Natural killer cell (primary cell): Measurements from ENCODE around the gene PLCG2. TPM values are rescaled to one million over a fixed set of nuclear protein-coding genes. Genes with fewer than 3 reads are reported as not detected.

Experiments used
- ATAC-seq, 3 donors: fragments of 150-1000 bp in 2 of 3; fragments of 200-7000 bp in 1 of 3; cut with Tn5 transposase; 1 replicate in 1 of 3; 2 replicates in 2 of 3; pipeline ENCODE4 v1.10.0; 2021; ENCODE audit warnings: mild to moderate bottlenecking in 2 of 3, moderate library complexity in 2 of 3
- DNase-seq, 2 donors: peaks; one replicate each; pipeline versions ENCODE4 v3.0.0 to v3.0.0-alpha.2; 2013 to 2021; ENCODE audit warnings: mixed read lengths in 1 of 2
- H3K27ac ChIP-seq: one replicate; pipeline ENCODE4 v1.5.1; 2013; ENCODE audit warnings: mild to moderate bottlenecking, low read length
- H3K27me3 ChIP-seq: one replicate; pipeline ENCODE4 v1.6.1; 2013; ENCODE audit warnings: low read length; ENCODE audit not compliant: control insufficient read depth, insufficient read depth
- H3K36me3 ChIP-seq: one replicate; pipeline ENCODE4 v1.6.1; 2013; ENCODE audit warnings: low read length; ENCODE audit not compliant: control insufficient read depth, insufficient read depth
- H3K4me1 ChIP-seq: one replicate; pipeline ENCODE4 v1.6.1; 2013; ENCODE audit warnings: low read length; ENCODE audit not compliant: control insufficient read depth, insufficient read depth
- H3K4me3 ChIP-seq: one replicate; pipeline ENCODE4 v1.5.1; 2013; ENCODE audit warnings: low read length
- H3K9me3 ChIP-seq: one replicate; pipeline ENCODE4 v1.6.1; 2013; ENCODE audit warnings: low read length; ENCODE audit not compliant: control insufficient read depth, insufficient read depth
- H3K27ac Mint-ChIP-seq, 2 donors: one replicate each; pipeline ENCODE4 v1.8.0; 2022; ENCODE audit warnings: mild to moderate bottlenecking in 2 of 2, mixed read lengths in 2 of 2, moderate library complexity in 1 of 2
- H3K27me3 Mint-ChIP-seq, 2 donors: one replicate each; pipeline ENCODE4 v1.8.0; 2022; ENCODE audit warnings: low read depth in 2 of 2, mixed read lengths in 2 of 2
- H3K36me3 Mint-ChIP-seq: one replicate; pipeline ENCODE4 v1.8.0; 2022; ENCODE audit warnings: mixed read lengths
- H3K4me1 Mint-ChIP-seq, 2 donors: one replicate each; pipeline ENCODE4 v1.8.0; 2022; ENCODE audit warnings: mixed read lengths in 2 of 2
- H3K4me3 Mint-ChIP-seq: one replicate; pipeline ENCODE4 v1.8.0; 2022; ENCODE audit warnings: mild to moderate bottlenecking, moderate library complexity, mixed read lengths
- H3K9me3 Mint-ChIP-seq, 2 donors: one replicate each; pipeline ENCODE4 v1.8.0; 2022; ENCODE audit warnings: mixed read lengths in 2 of 2
- WGBS: methylation state at CpG from one replicate; pipeline ENCODE4 v1.1.7; 2013; ENCODE audit warnings: missing lambda C conversion rate; ENCODE audit not compliant: insufficient coverage; 5-methylcytosine and 5-hydroxymethylcytosine counted together
- intact Hi-C: fragments of 100-400 bp; cut with micrococcal nuclease; formaldehyde crosslinking; loops from one replicate; pipeline ENCODE4 v1.14.2; 2022
- total RNA-seq, 4 donors: library from RNA; stranded (reverse); fragments of 120-200 nt in 1 of 4; gene quantifications; one replicate each; pipeline versions ENCODE4 v1.2.3 to v1.2.4, GENCODE V29; 2013 to 2022
- TF ChIP-seq, protein P1 (sequence below): fragments of 200-600 bp; IDR thresholded peaks from one replicate; pipeline ENCODE4 v1.8.0; 2022; ENCODE audit warnings: antibody characterized with exemption

PLCG2 gene
- total RNA-seq, 3 donors from 2014 or later (not counting 1 experiment from before 2014, with no cell fraction given), result 250 to 298 (median 285) TPM

DNA sequence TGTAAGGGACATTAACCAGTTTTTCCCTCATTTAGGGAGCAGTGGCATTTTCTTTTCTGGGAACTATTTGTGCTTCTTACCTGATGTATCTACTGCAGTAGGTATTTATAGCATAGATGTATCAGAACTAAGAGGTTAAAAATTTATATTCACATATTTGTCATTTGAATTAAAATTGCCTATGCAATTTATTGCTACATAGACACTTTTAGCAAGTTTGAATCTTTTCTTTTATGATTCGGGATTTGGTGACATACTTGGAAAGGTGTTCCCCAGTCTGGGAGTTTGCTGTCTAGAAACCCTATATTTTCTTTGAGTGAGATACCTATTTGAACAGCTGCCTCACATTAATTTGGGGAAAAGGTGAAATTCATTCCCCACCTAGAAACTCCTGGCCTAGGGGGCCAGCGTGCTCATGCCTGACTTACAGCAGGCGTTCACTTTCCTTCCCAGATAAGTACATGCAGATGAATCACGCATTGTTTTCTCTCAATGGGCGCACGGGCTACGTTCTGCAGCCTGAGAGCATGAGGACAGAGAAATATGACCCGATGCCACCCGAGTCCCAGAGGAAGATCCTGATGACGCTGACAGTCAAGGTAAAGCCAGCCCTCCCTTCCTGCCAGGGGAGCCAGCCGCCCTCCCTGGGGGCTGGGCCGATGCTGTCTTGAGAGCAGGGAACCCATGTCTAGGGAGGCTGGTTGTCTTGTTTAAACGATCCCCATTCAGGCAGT lies 158.4 kb downstream of the PLCG2 start:
- Histone ChIP-seq H3K36me3 (peaks cover 93% of the 10 kb centered on the region), H3K27ac (no peak overlapping the region), H3K27me3 (no peaks in the 10 kb centered on the region), H3K4me1 (no peaks in the 10 kb centered on the region), H3K9me3 (no peaks in the 10 kb centered on the region), H3K4me3 (no peak overlapping the region)
- TF ChIP-seq, protein P1, sequence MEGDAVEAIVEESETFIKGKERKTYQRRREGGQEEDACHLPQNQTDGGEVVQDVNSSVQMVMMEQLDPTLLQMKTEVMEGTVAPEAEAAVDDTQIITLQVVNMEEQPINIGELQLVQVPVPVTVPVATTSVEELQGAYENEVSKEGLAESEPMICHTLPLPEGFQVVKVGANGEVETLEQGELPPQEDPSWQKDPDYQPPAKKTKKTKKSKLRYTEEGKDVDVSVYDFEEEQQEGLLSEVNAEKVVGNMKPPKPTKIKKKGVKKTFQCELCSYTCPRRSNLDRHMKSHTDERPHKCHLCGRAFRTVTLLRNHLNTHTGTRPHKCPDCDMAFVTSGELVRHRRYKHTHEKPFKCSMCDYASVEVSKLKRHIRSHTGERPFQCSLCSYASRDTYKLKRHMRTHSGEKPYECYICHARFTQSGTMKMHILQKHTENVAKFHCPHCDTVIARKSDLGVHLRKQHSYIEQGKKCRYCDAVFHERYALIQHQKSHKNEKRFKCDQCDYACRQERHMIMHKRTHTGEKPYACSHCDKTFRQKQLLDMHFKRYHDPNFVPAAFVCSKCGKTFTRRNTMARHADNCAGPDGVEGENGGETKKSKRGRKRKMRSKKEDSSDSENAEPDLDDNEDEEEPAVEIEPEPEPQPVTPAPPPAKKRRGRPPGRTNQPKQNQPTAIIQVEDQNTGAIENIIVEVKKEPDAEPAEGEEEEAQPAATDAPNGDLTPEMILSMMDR, result no peak
- no peak for DNase-seq
- Mint-ChIP-seq H3K36me3 (peaks cover 31% of the 10 kb centered on the region), H3K27me3 (no peaks in the 10 kb centered on the region), H3K4me1 (peaks cover 13 to 39% of the 10 kb centered on the region in 2 donors), H3K9me3 (no peaks in the 10 kb centered on the region), H3K4me3 (no peak overlapping the region), H3K27ac (no peak overlapping the region)
- 94% methylated on average over 10 of the region's 13 CpGs for WGBS
- no peak for ATAC-seq
- intact Hi-C loops, result no loop called here

DNA sequence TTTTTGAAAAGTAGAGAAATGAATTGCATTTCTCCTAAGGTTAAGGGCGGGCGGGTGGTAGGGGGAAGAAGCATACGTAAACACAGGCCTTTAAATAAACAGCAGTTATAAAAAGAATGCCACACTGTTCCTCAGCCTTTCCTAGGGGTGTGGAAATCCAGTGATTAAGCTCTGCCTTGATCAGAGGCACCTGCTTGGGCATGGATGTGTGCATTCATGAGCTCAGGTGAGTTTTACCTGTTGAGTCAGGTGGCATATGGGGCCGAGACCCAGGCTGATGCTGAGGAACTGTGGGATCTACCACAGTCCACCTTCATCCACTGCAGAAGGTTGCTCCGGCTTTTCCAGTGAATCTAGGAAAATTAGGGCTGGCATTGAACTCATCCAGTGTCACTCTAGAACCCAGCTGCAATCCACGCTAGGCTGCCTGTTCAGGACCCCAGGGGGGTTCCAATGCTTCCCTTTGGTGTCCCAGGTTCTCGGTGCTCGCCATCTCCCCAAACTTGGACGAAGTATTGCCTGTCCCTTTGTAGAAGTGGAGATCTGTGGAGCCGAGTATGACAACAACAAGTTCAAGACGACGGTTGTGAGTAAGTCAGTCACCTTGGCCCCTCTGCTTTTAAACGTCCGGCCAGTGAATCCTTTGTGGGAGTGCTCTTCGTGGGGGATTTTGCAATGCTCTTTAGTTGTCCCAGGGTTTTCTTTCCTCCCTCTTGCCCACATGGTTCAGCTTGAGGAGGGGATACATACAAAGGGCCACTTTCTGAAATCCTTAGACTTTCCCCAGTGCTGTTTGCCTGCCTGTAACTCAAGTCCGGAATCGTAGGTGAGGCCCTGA lies 159.5 kb downstream of the PLCG2 start:
- peaks cover 13 to 33% of the 10 kb centered on the region in 2 donors for H3K4me1 Mint-ChIP-seq
- H3K27me3 ChIP-seq, result no peaks in the 10 kb centered on the region
- WGBS, result 96% methylated on average over 17 of the region's 17 CpGs
- no peak overlapping the region for H3K4me3 Mint-ChIP-seq
- peaks cover 93% of the 10 kb centered on the region for H3K36me3 ChIP-seq
- H3K4me3 ChIP-seq, result no peak overlapping the region
- H3K36me3 Mint-ChIP-seq, result peaks cover 36% of the 10 kb centered on the region
- H3K9me3 Mint-ChIP-seq, result no peaks in the 10 kb centered on the region
- ATAC-seq (no peak), DNase-seq (no peak)
- H3K9me3 ChIP-seq, result no peaks in the 10 kb centered on the region
- H3K4me1 ChIP-seq, result no peaks in the 10 kb centered on the region
- no peaks in the 10 kb centered on the region for H3K27me3 Mint-ChIP-seq
- TF ChIP-seq, protein P1, result no peak
- intact Hi-C loops, result no loop called here
- no peak overlapping the region for H3K27ac Mint-ChIP-seq
- no peak overlapping the region for H3K27ac ChIP-seq

- no peak overlapping the region for H3K4me3 ChIP-seq
- H3K36me3 ChIP-seq, result peaks cover 92% of the 10 kb centered on the region
- TF ChIP-seq, protein P1, result no peak
- H3K27me3 Mint-ChIP-seq, result no peaks in the 10 kb centered on the region
- no peak overlapping the region for H3K27ac ChIP-seq
- H3K4me1 ChIP-seq, result no peaks in the 10 kb centered on the region
- H3K4me1 Mint-ChIP-seq, result peaks cover 4 to 24% of the 10 kb centered on the region in 2 donors
- H3K36me3 Mint-ChIP-seq, result peaks cover 33% of the 10 kb centered on the region
- DNase-seq (no peak), ATAC-seq (no peak)
- no peaks in the 10 kb centered on the region for H3K9me3 ChIP-seq
- H3K9me3 Mint-ChIP-seq, result no peaks in the 10 kb centered on the region
- H3K4me3 Mint-ChIP-seq, result no peak overlapping the region
- 90% methylated on average over 4 of the region's 7 CpGs for WGBS
- H3K27ac Mint-ChIP-seq, result peak overlapping the region; percentile 1 to 41
- intact Hi-C loops, result loop anchor here (5.0 kb wide), 1 partner anchor 293 kb away; no protein-coding TSS in a partner anchor
- H3K27me3 ChIP-seq, result no peaks in the 10 kb centered on the region
These were observed 160.3 kb downstream of the PLCG2 start for GRCh38 chr16:81939164-81940056.
